Smooth muscle cell (in vitro differentiated cells): Measurements from ENCODE around the gene SEL1L3. TPM values are rescaled to one million over a fixed set of nuclear protein-coding genes. Genes with fewer than 3 reads are reported as not detected.
"Not testable (repeated sequence)": the region's sequence is repeated elsewhere in the genome, so short reads cannot be mapped to it uniquely, and the experiment has no call there.

Experiments
- DNase-seq: peaks from one replicate; lab custom pipeline; 2025; ENCODE audit not compliant: unreplicated experiment; lab: John Stamatoyannopoulos, UW
- H2AFZ ChIP-seq: fragments of 200-600 bp; sonication (generic); 2 replicates; pipeline ENCODE4 v1.6.0; 2016; ENCODE audit warnings: antibody characterized with exemption, low read depth, mild to moderate bottlenecking
- H3F3A ChIP-seq: fragments of 200-600 bp; sonication (generic); 2 replicates; pipeline ENCODE4 v1.6.0; 2017; ENCODE audit warnings: antibody characterized with exemption, low read depth
- H3K27ac ChIP-seq: fragments of 200-600 bp; sonication (generic); 2 replicates; pipeline ENCODE4 v1.5.1; 2016; ENCODE audit warnings: low read depth, mild to moderate bottlenecking
- H3K27me3 ChIP-seq: fragments of 200-600 bp; sonication (generic); 2 replicates; pipeline ENCODE4 v1.6.1; 2016; ENCODE audit warnings: low read depth, mild to moderate bottlenecking
- H3K36me3 ChIP-seq: fragments of 200-600 bp; sonication (generic); 2 replicates; pipeline ENCODE4 v1.5.1; 2016; ENCODE audit warnings: low read depth
- H3K4me1 ChIP-seq: fragments of 200-600 bp; sonication (generic); 2 replicates; pipeline ENCODE4 v1.5.1; 2016; ENCODE audit warnings: low read depth
- H3K4me2 ChIP-seq: fragments of 200-600 bp; sonication (generic); 2 replicates; pipeline ENCODE4 v1.6.0; 2016; ENCODE audit warnings: mild to moderate bottlenecking
- H3K4me3 ChIP-seq: fragments of 200-600 bp; sonication (generic); 2 replicates; pipeline ENCODE4 v1.5.1; 2016; ENCODE audit warnings: mild to moderate bottlenecking
- H3K79me2 ChIP-seq: fragments of 200-600 bp; sonication (generic); 2 replicates; pipeline ENCODE4 v1.6.0; 2016; ENCODE audit warnings: low read depth, mild to moderate bottlenecking
- H3K9ac ChIP-seq: fragments of 200-600 bp; sonication (generic); 2 replicates; pipeline ENCODE4 v1.6.0; 2016; ENCODE audit warnings: low read depth
- H3K9me3 ChIP-seq: fragments of 200-600 bp; sonication (generic); replicated peaks from 2 replicates; pipeline ENCODE4 v1.5.1; 2016; ENCODE audit warnings: low read depth
- H4K20me1 ChIP-seq: fragments of 200-600 bp; sonication (generic); 2 replicates; pipeline ENCODE4 v1.6.0; 2016; ENCODE audit warnings: low read depth
- CTCF ChIP-seq: fragments of 200-600 bp; sonication (generic); IDR thresholded peaks from 2 replicates; pipeline ENCODE4 v1.5.1; 2017; ENCODE audit warnings: borderline replicate concordance, mild to moderate bottlenecking, antibody characterized with exemption; ENCODE audit not compliant: insufficient read depth, poor library complexity, severe bottlenecking
- WGBS: methylation state at CpG from one replicate; pipeline ENCODE4 v1.1.7; 2016; ENCODE audit warnings: low lambda C conversion rate; 5-methylcytosine and 5-hydroxymethylcytosine counted together
- polyA plus RNA-seq: library from polyadenylated mRNA; unstranded; fragments of >200 nt; fragmentation: Nextera tagmentation; extraction: Ambion mirVana; gene quantifications from 2 replicates; pipeline ENCODE4 v1.2.1, GENCODE V29; 2016
- total RNA-seq: library from RNA; depleted of rRNA; stranded (reverse); fragments of >200 nt; gene quantifications from 2 replicates; pipeline ENCODE4 v1.2.3, GENCODE V29; 2014

The SEL1L3 gene
- 14.0 and 24.6 TPM in 2 replicates for total RNA-seq
- 8.8 and 9.3 TPM in 2 replicates for polyA plus RNA-seq

- H3K27ac ChIP-seq: no peak within 1 kb of the TSS
- H3F3A ChIP-seq: no peaks in the 10 kb centered on the region
- peak within 1 kb of the TSS; percentile 47 for H3K9ac ChIP-seq
- H4K20me1 ChIP-seq: no peaks in the 10 kb centered on the region
- DNase-seq: no peak
- WGBS: 2% methylated on average over 40 of the region's 115 CpGs
- H3K27me3 ChIP-seq: peaks cover 18% of the 10 kb centered on the region
- H3K36me3 ChIP-seq: no peaks in the 10 kb centered on the region
- peak within 1 kb of the TSS; percentile 72 for H3K4me3 ChIP-seq
- TF ChIP-seq CTCF: no peak
- peaks cover 23% of the 10 kb centered on the region for H3K4me1 ChIP-seq
- peak within 1 kb of the TSS; percentile 89 for H3K4me2 ChIP-seq
- no peaks in the 10 kb centered on the region for H3K9me3 ChIP-seq
- H2AFZ ChIP-seq: peak within 1 kb of the TSS; percentile 92
- no peaks in the 10 kb centered on the region for H3K79me2 ChIP-seq
Measured at GRCh38 chr4:25862411-25863346, at the start of gene SEL1L3. TSS of gene SEL1L3 (minus strand) at chr4:25862988. CDS start at chr4:25862836, 152 bp downstream.

GRCh38 chr4:25911356-25911755 lies 48.6 kb upstream of the SEL1L3 start:
- Histone ChIP-seq H3K4me2 (no peak overlapping the region), H3K4me3 (no peak overlapping the region), H3K9ac (no peak overlapping the region), H4K20me1 (no peaks in the 10 kb centered on the region), H3K27me3 (no peaks in the 10 kb centered on the region), H3K79me2 (no peaks in the 10 kb centered on the region), H3K27ac (no peak overlapping the region), H3K9me3 (no peaks in the 10 kb centered on the region), H3K4me1 (peaks cover 7% of the 10 kb centered on the region), H3F3A (peaks cover 16% of the 10 kb centered on the region), H2AFZ (no peak overlapping the region), H3K36me3 (no peaks in the 10 kb centered on the region)
- no peak for TF ChIP-seq CTCF
- no peak for DNase-seq
- 74% methylated on average over 6 of the region's 6 CpGs for WGBS

- H2AFZ ChIP-seq: no peak overlapping the region
- H3K9ac ChIP-seq: no peak overlapping the region
- no peaks in the 10 kb centered on the region for H3K9me3 ChIP-seq
- H3K27ac ChIP-seq: peak overlapping the region; percentile 73
- H3K4me3 ChIP-seq: no peak overlapping the region
- no peak for TF ChIP-seq CTCF
- no peaks in the 10 kb centered on the region for H4K20me1 ChIP-seq
- WGBS: 8% methylated on average over 5 of the region's 5 CpGs
- peak overlapping the region; percentile 66 for H3K4me2 ChIP-seq
- peak; percentile 3 for DNase-seq
- H3K79me2 ChIP-seq: no peaks in the 10 kb centered on the region
- H3K4me1 ChIP-seq: peaks cover 7% of the 10 kb centered on the region
- H3K36me3 ChIP-seq: no peaks in the 10 kb centered on the region
- H3K27me3 ChIP-seq: no peaks in the 10 kb centered on the region
- peaks cover 16% of the 10 kb centered on the region for H3F3A ChIP-seq
Measured at GRCh38 chr4:25908491-25908901, 45.7 kb upstream of the SEL1L3 start.

- not testable (repeated sequence) for H3K27me3 ChIP-seq, H3K27ac ChIP-seq, H3K79me2 ChIP-seq, H2AFZ ChIP-seq, H3K9ac ChIP-seq, H3K36me3 ChIP-seq, H3K4me2 ChIP-seq, H4K20me1 ChIP-seq, DNase-seq, H3K4me1 ChIP-seq, H3K9me3 ChIP-seq, H3K4me3 ChIP-seq
- H3F3A ChIP-seq: peaks cover 13% of the 10 kb centered on the region
- 97% methylated on average over 11 of the region's 11 CpGs for WGBS
Measured at GRCh38 chr4:25906113-25906512, 43.3 kb upstream of the SEL1L3 start.
